HUES48 (cell line): ENCODE data around the gene TPH1.

ENCODE experiments used
- H3K27ac ChIP-seq: one replicate; pipeline ENCODE4 v1.7.0; 2013; ENCODE audit warnings: low read depth, low read length, inconsistent platforms
- H3K27me3 ChIP-seq: 2 replicates; pipeline ENCODE4 v1.6.1; 2013; ENCODE audit warnings: mild to moderate bottlenecking, low read length; ENCODE audit not compliant: control insufficient read depth, insufficient read depth
- H3K36me3 ChIP-seq: 2 replicates; pipeline ENCODE4 v1.6.1; 2013; ENCODE audit warnings: low read length; ENCODE audit not compliant: control insufficient read depth, insufficient read depth
- H3K4me1 ChIP-seq: 2 replicates; pipeline ENCODE4 v1.6.1; 2013; ENCODE audit warnings: mild to moderate bottlenecking, low read length; ENCODE audit not compliant: control insufficient read depth, insufficient read depth
- H3K4me3 ChIP-seq: 2 replicates; pipeline ENCODE4 v1.5.1; 2013; ENCODE audit warnings: mild to moderate bottlenecking, low read depth, low read length
- H3K9ac ChIP-seq: 2 replicates; pipeline ENCODE4 v1.6.1; 2013; ENCODE audit warnings: mild to moderate bottlenecking, low read depth, low read length, moderate library complexity
- H3K9me3 ChIP-seq: 2 replicates; pipeline ENCODE4 v1.6.1; 2013; ENCODE audit warnings: low read length; ENCODE audit not compliant: control insufficient read depth, insufficient read depth

The TPH1 gene

DNA sequence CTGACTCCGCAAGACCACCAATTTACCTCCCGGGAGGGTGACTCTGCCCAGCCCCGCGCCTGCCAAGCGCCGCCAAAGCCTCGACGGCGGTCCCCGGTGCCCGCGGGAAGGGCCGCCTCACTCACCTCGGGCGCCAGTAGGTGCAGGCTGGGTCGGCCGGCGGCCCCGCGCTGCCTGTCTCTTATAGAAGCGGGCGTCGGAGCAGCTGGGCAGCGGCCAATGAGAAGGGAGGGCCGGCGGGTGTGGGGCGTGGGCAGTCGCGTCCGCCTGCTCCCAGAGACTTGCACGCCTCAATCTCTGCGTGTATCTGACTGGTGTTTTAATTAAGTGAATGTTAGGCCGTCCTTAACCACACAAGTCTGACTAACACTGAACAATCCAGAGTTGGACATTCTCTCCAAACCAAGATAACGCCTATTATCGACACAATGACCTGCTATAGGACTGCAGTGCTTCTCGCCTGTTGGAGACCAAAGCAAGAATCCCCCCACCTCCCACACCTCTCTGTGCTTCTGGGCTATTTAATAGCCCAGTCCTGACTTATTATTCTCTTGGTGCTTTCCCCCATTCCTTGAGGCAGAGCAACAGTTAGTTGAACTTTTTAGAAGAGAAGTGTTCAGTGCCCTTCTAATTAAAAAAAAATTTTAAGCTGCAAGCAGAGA, at the start of gene TPH1:
TPH1 (minus strand) TSS at position 154 of the 662 bp plus-strand sequence. CDS start 5,507 bp downstream, outside the sequence.
- Histone ChIP-seq H3K27ac (no peak within 1 kb of the TSS), H3K36me3 (no peaks in the 10 kb centered on the region), H3K4me3 (peak within 1 kb of the TSS; percentile 51), H3K4me1 (peaks cover 3% of the 10 kb centered on the region; the same call in 1 of the 2 replicates), H3K27me3 (peaks cover 35% of the 10 kb centered on the region), H3K9ac (no peak within 1 kb of the TSS), H3K9me3 (no peaks in the 10 kb centered on the region)

DNA sequence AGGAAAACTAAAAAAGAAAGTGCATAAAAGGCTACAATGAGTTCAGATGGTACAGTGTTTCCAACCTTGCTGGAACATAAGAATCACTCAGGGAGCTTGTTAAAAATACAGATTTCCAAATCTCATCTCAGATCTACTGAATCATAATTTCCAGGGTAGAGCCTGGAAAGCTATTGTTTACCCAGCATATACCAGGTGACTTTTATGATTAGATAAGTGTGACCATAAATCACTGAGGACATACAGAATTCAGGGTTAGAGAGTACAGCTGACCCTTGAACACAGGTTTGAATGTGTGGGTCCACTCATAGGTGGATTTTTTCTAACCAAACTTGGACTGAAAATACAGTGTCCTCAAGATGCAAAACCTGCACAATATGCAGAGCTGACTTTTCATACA, 47.9 kb upstream of the TPH1 start:
- H3K27me3 ChIP-seq = no peaks in the 10 kb centered on the region
- H3K9me3 ChIP-seq = no peaks in the 10 kb centered on the region
- H3K9ac ChIP-seq = no peak overlapping the region
- H3K4me3 ChIP-seq = no peak overlapping the region
- no peaks in the 10 kb centered on the region for H3K4me1 ChIP-seq
- no peak overlapping the region for H3K27ac ChIP-seq
- H3K36me3 ChIP-seq = peaks cover 90% of the 10 kb centered on the region

DNA sequence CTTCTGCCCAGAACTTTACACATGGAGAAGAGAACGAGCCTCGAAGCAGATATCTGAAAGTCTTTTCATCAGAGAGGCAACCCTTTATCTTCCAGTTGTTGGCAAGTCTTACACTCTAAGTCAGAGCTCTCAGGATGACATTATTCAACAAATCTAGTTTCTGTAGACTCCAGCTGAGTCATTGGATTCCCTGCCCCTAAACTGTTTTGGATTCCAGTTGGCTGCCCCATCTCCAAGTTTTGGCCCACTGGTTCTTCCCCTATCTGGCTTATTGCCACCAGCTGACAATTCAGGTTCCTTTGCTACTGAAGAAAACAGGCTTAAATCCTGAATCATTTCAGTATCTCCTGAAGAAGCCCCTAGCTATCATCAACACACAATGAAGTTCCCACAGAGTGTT, 45.7 kb upstream of the TPH1 start:
- H3K27me3 ChIP-seq = no peaks in the 10 kb centered on the region
- no peaks in the 10 kb centered on the region for H3K9me3 ChIP-seq
- H3K27ac ChIP-seq = no peak overlapping the region
- no peak overlapping the region for H3K4me3 ChIP-seq
- H3K36me3 ChIP-seq = peaks cover 99% of the 10 kb centered on the region
- H3K4me1 ChIP-seq = no peaks in the 10 kb centered on the region
- H3K9ac ChIP-seq = no peak overlapping the region

DNA sequence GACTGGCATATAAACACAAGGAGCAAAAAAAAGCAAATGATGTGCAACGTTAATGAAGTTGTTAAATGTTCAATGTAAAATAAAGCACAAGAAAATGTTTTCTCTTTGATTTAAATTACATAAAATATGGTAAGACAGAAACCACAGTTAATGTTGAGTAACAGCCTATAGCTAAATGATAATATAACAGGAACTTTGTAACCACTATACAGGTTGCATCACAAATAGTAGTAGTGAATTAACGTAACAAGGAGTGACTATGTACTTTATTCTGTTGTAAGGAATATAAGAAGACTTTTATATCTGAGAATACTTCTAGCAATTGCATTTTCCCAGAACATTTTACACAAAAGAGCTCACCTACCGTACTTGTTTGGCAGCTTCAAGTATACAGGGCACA, 42.9 kb upstream of the TPH1 start:
- H3K27ac ChIP-seq = no peak overlapping the region
- H3K27me3 ChIP-seq = no peaks in the 10 kb centered on the region
- H3K4me3 ChIP-seq = no peak overlapping the region
- H3K9ac ChIP-seq = no peak overlapping the region
- H3K36me3 ChIP-seq = peaks cover 99% of the 10 kb centered on the region
- H3K4me1 ChIP-seq = no peaks in the 10 kb centered on the region
- no peaks in the 10 kb centered on the region for H3K9me3 ChIP-seq

DNA sequence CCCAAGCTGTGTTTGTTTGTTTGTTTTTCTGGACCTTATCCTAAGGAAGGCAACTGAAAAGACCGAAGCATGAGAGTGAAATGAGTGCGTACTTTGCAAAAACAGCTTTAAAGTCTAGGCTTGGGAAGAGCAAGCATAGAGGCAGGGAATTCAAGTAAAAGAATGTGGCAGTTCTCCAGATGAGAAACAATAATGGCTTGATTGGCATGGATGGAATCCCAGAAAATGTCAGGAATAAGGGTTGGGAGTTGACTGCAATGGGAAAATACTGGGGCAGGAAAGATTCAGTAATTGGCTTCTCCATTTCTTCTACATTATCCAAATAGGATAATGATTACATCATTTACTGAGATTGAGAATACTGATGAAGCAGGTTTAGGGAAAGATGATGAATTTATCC, 42.3 kb upstream of the TPH1 start:
- Histone ChIP-seq H3K4me3 (no peak overlapping the region), H3K27me3 (no peaks in the 10 kb centered on the region), H3K4me1 (no peaks in the 10 kb centered on the region), H3K27ac (no peak overlapping the region), H3K9ac (no peak overlapping the region), H3K9me3 (no peaks in the 10 kb centered on the region), H3K36me3 (peaks cover 98% of the 10 kb centered on the region)

DNA sequence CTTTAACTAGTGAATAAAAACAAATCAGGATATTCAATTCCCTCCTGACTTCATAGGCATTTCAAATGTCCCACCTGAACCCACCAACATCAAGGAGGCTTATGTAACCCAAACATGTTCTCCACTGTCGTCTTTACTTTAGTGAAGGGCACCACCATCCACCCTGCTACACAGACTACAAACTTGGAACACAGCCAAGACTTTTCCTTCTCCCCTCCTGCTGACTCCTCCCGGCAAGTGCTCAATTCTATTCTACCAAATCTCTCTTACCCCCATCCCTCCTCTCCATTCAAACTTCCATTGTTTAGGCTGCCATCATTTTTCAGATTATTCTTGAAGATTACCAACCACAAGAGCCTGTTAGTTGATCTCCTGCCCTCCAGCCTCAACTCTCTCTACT, 35.5 kb upstream of the TPH1 start:
- Histone ChIP-seq H3K4me3 (no peak overlapping the region), H3K27ac (no peak overlapping the region), H3K4me1 (no peaks in the 10 kb centered on the region), H3K36me3 (peaks cover 75% of the 10 kb centered on the region), H3K27me3 (no peaks in the 10 kb centered on the region), H3K9ac (no peak overlapping the region), H3K9me3 (no peaks in the 10 kb centered on the region)

DNA sequence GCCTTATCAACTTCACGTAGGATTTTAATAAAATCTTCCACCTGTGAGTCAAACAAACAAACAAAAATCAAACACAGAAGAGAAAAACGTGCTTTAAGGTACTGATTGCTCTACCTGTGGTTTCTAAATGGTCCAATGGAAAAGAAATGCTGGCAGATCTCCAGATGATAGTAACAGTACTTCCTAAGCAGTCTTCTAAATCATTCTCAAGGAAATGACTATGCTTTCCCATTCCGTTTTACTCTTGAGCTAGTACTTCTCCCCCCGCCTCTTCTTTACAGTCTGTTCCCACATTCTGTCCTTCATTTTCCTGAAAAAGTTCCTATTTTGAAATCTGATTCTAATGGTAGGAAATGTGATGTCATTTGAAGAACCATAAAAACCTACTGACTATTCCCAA, 34.4 kb upstream of the TPH1 start:
- no peaks in the 10 kb centered on the region for H3K9me3 ChIP-seq
- H3K36me3 ChIP-seq = peaks cover 64% of the 10 kb centered on the region
- H3K27me3 ChIP-seq = no peaks in the 10 kb centered on the region
- no peak overlapping the region for H3K4me3 ChIP-seq
- no peak overlapping the region for H3K27ac ChIP-seq
- H3K4me1 ChIP-seq = no peaks in the 10 kb centered on the region
- no peak overlapping the region for H3K9ac ChIP-seq

DNA sequence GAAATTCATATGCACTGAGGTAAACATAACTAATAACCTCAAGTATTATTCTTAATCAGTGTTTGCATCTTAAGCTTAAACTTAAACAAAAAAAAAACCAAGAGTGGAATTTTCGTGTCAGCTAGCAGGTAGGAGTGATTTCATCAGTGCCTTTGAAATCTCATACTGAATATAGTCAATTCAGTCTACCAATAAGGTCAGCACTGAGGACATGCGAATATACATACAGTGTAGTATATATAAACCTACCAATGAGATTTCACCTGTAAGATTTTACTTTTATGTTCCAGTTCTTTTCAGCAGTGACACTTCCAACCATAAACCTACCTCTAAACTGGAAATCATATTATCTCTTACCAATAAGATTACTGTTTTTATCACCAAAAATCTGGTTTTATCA, 32.8 kb upstream of the TPH1 start:
- no peaks in the 10 kb centered on the region for H3K27me3 ChIP-seq
- peaks cover 50% of the 10 kb centered on the region for H3K36me3 ChIP-seq
- no peak overlapping the region for H3K9ac ChIP-seq

DNA sequence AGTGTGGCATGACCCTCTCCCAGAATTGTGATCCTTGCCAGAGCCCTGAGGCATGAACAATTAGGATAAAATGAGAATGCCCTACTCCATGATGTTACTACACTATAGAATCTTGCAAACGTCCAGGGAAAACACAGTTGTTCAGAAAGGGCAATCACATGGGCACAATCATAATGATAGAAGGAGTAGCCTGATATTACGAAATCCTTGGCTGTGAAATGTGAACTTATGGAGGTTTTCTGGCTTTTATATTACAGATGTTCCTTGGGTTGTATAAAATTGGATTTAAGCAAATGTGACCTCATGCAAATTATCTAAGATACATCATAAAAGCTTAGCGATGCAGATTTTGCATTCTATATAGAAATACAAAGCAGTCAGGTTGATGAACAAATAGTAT, 29.4 kb upstream of the TPH1 start:
- Histone ChIP-seq H3K27ac (no peak overlapping the region), H3K27me3 (no peaks in the 10 kb centered on the region), H3K9me3 (no peaks in the 10 kb centered on the region), H3K4me3 (no peak overlapping the region), H3K36me3 (peaks cover 15% of the 10 kb centered on the region), H3K9ac (no peak overlapping the region), H3K4me1 (no peaks in the 10 kb centered on the region)

More for the DNA sequence above, 32.8 kb upstream of the TPH1 start:
- H3K9me3 ChIP-seq = no peaks in the 10 kb centered on the region
- no peaks in the 10 kb centered on the region for H3K4me1 ChIP-seq
- H3K27ac ChIP-seq = no peak overlapping the region
- H3K4me3 ChIP-seq = no peak overlapping the region

DNA sequence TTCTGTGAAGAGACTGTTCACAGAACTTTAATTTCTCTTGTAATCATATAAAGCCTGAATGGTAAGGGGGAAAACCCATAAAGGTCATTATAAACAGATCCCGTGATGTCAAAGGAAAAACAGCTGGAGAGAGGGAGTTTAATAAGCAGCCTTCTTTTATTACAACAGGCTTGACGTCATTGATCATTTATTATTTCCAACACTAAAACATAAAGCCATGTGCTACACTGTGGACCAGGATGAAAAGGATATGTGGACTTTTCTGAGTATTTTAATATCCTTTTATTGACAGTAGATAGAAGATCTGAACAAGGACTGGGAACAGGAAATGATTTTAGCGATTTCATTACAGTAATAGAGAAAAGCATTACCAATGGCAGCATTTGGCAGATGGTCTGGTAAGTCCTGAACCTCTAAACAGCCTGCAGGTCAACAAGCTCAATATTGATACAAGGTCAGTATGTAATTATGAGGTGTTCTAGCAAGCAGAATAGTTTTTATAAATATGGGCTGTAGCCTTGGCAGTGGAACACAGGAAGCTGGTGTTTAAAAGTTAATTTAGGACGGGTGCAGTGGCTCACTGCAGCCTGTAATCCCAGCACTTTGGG, 25.1 kb upstream of the TPH1 start:
- H3K4me3 ChIP-seq = no peak overlapping the region
- no peak overlapping the region for H3K9ac ChIP-seq
- H3K36me3 ChIP-seq = no peaks in the 10 kb centered on the region; the same call in 1 of the 2 replicates
- H3K9me3 ChIP-seq = no peaks in the 10 kb centered on the region
- no peak overlapping the region for H3K27ac ChIP-seq
- no peaks in the 10 kb centered on the region for H3K4me1 ChIP-seq
- no peaks in the 10 kb centered on the region for H3K27me3 ChIP-seq

DNA sequence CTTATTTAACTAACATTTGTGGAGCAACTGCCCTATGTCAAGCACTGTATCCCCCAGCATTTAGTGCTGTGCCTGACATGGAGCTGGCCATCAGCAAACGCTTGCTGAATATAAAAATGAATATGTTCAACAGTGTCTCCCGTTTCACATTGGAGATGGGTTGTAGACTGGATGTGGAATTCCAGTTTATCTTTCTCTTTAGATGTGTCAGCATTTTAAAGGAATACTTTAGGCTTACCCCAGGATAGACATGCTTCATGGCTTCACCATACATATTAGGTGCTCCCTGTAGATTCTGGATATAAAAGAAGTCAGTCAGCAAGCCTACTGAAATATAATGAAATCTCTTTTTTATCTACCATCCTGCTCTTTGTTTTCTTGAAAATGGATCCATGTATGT, 21.3 kb upstream of the TPH1 start:
- H3K4me1 ChIP-seq = no peaks in the 10 kb centered on the region
- H3K9me3 ChIP-seq = no peaks in the 10 kb centered on the region
- no peak overlapping the region for H3K9ac ChIP-seq
- H3K27me3 ChIP-seq = no peaks in the 10 kb centered on the region
- no peak overlapping the region for H3K4me3 ChIP-seq
- H3K27ac ChIP-seq = no peak overlapping the region
- H3K36me3 ChIP-seq = no peaks in the 10 kb centered on the region
